Esophagus muscularis mucosa (tissue), 4 donors: ENCODE data around the gene PICK1. TPM values are rescaled to one million over a fixed set of nuclear protein-coding genes. Genes with fewer than 3 reads are reported as not detected.

ENCODE experiments used
- DNase-seq: peaks from one replicate; pipeline ENCODE4 v3.0.0-alpha.2; 2017; ENCODE audit errors: extremely low spot score
- H3K27ac ChIP-seq, 4 donors: fragments of 200-600 bp; sonication (generic); replicated peaks in 1 of 4; 1 replicate in 3 of 4; 2 replicates in 1 of 4; pipeline ENCODE4 v1.5.1; 2016 to 2019; ENCODE audit warnings: mild to moderate bottlenecking in 1 of 4
- H3K27me3 ChIP-seq, 4 donors: fragments of 200-600 bp; sonication (generic); one replicate each; pipeline versions ENCODE4 v1.5.1 to v1.6.0; 2016 to 2019
- H3K36me3 ChIP-seq, 4 donors: fragments of 200-600 bp; sonication (generic); one replicate each; pipeline ENCODE4 v1.5.1; 2016 to 2019
- H3K4me1 ChIP-seq, 4 donors: fragments of 200-600 bp; sonication (generic); one replicate each; pipeline ENCODE4 v1.5.1; 2016 to 2019
- H3K4me3 ChIP-seq, 4 donors: fragments of 200-600 bp; sonication (generic); 1 replicate in 2 of 4; 2 replicates in 2 of 4; pipeline ENCODE4 v1.5.1; 2016 to 2019; ENCODE audit warnings: mild to moderate bottlenecking in 4 of 4, moderate library complexity in 1 of 4
- H3K9me3 ChIP-seq, 4 donors: fragments of 200-600 bp; sonication (generic); 1 replicate in 3 of 4; 2 replicates in 1 of 4; pipeline ENCODE4 v1.5.1; 2016 to 2019
- CTCF ChIP-seq, 3 experiments: fragments of 200-600 bp in 2 of 3; fragments of 450-650 bp in 1 of 3; sonication (generic) in 2 of 3; IDR thresholded peaks; one replicate each; pipeline ENCODE4 v1.5.1; 2017 to 2019; ENCODE audit warnings: antibody characterized with exemption in 3 of 3, mild to moderate bottlenecking in 2 of 3, moderate library complexity in 1 of 3
- EP300 ChIP-seq: sonication (generic); formaldehyde crosslinking; IDR thresholded peaks from one replicate; pipeline ENCODE4 v1.6.1; 2017; ENCODE audit warnings: antibody characterized with exemption
- POLR2A ChIP-seq: fragments of 450-650 bp; IDR thresholded peaks from one replicate; pipeline ENCODE4 v1.6.1; 2017; ENCODE audit warnings: antibody characterized with exemption, moderate library complexity, mild to moderate bottlenecking, low read depth
- POLR2AphosphoS5 ChIP-seq, 2 donors: sonication (generic); formaldehyde crosslinking; IDR thresholded peaks; one replicate each; pipeline ENCODE4 v1.6.1; 2017; ENCODE audit warnings: antibody characterized with exemption in 2 of 2
- WGBS: methylation state at CpG from one replicate; pipeline ENCODE4 v1.1.5; 2018; 5-methylcytosine and 5-hydroxymethylcytosine counted together
- intact Hi-C: fragments of 100-400 bp; cut with DNase I; formaldehyde crosslinking; loops from one replicate; pipeline ENCODE4 v1.15.1; 2023
- total RNA-seq, 4 donors: library from RNA; depleted of rRNA; stranded (reverse); fragments of >200 nt; gene quantifications; one replicate each; pipeline versions ENCODE4 v1.1.0 to v1.2.1, GENCODE V29; 2016

PICK1 gene
- total RNA-seq, 4 donors from 2014 or later = 23.3 to 36.1 (median 31.1) TPM

DNA sequence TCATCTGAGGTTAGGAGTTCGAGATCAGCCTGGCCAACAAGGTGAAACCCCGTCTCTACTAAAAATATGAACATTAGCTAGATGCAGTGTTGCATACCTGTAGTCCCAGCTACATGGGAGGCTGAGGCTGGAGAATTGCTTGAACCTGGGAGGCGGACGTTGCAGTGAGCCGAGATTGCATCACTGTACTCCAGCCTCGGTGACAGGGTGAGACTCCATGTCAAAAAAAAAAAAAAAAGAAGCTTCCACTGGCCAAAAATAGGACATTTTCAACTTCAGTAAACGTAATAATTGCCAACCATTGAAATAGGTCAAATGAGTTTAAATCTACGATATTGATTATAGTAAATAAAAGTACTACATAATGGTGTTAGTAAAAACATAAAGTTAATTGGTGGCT is 46.4 kb downstream of the PICK1 start:
- intact Hi-C loops = loop anchor here (5.0 kb wide), 1 partner anchor 46 kb away; the partner anchor contains the start of gene PICK1
- H3K36me3 ChIP-seq = peaks cover 0 to under 1% (median 0%) of the 10 kb centered on the region in 4 donors
- no peak for DNase-seq
- WGBS = 75% methylated on average over 8 of the region's 8 CpGs
- peaks cover 0 to 12% (median 3%) of the 10 kb centered on the region in 4 donors for H3K4me1 ChIP-seq
- no peaks in the 10 kb centered on the region for H3K27me3 ChIP-seq
- no peak overlapping the region for H3K27ac ChIP-seq
- TF ChIP-seq EP300 = no peak
- TF ChIP-seq POLR2AphosphoS5 (IDR thresholded peaks at IDR 0.05) = no peak
- TF ChIP-seq CTCF (IDR thresholded peaks at IDR 0.05) = no peak
- TF ChIP-seq POLR2A = no peak
- H3K4me3 ChIP-seq = no peak overlapping the region
- no peaks in the 10 kb centered on the region for H3K9me3 ChIP-seq

GRCh38 chr22:38104084-38104483 is 46.9 kb downstream of the PICK1 start:
- no peaks in the 10 kb centered on the region for H3K9me3 ChIP-seq
- no peak for DNase-seq
- peaks cover 0 to 9% (median 2%) of the 10 kb centered on the region in 4 donors for H3K4me1 ChIP-seq
- peak; percentile 30 to 52 (median 51) for TF ChIP-seq CTCF (IDR thresholded peaks at IDR 0.05)
- TF ChIP-seq POLR2AphosphoS5 (IDR thresholded peaks at IDR 0.05) = no peak
- H3K4me3 ChIP-seq = no peak overlapping the region
- H3K36me3 ChIP-seq = peaks cover 0 to 5% (median 0%) of the 10 kb centered on the region in 4 donors
- 70% methylated on average over 6 of the region's 6 CpGs for WGBS
- intact Hi-C loops = loop anchor here (5.0 kb wide), 1 partner anchor 47 kb away; the partner anchor contains the start of gene PICK1
- no peak overlapping the region for H3K27ac ChIP-seq
- no peaks in the 10 kb centered on the region for H3K27me3 ChIP-seq

GRCh38 chr22:38106814-38107578 is 49.8 kb downstream of the PICK1 start:
- no peak for DNase-seq
- Histone ChIP-seq H3K27me3 (no peaks in the 10 kb centered on the region), H3K27ac (no peak overlapping the region), H3K4me3 (no peak overlapping the region), H3K4me1 (peaks cover 0 to 13% (median 2%) of the 10 kb centered on the region in 4 donors), H3K36me3 (peaks cover 0 to 12% (median 1%) of the 10 kb centered on the region in 4 donors), H3K9me3 (no peaks in the 10 kb centered on the region)
- intact Hi-C loops = loop anchor here (5.0 kb wide), 1 partner anchor 40 kb away; no protein-coding TSS in a partner anchor
- WGBS = 86% methylated on average over 12 of the region's 17 CpGs
- TF ChIP-seq POLR2AphosphoS5 (IDR thresholded peaks at IDR 0.05) (no peak), CTCF (IDR thresholded peaks at IDR 0.05) (no peak), EP300 (no peak), POLR2A (no peak)

GRCh38 chr22:38107692-38108515 is 50.7 kb downstream of the PICK1 start:
- peaks cover 0 to 21% (median 7%) of the 10 kb centered on the region in 4 donors for H3K36me3 ChIP-seq
- TF ChIP-seq EP300 (no peak), CTCF (IDR thresholded peaks at IDR 0.05) (no peak), POLR2A (no peak), POLR2AphosphoS5 (IDR thresholded peaks at IDR 0.05) (no peak)
- intact Hi-C loops = loop anchor here (5.0 kb wide), 1 partner anchor 41 kb away; no protein-coding TSS in a partner anchor
- H3K27ac ChIP-seq = no peak overlapping the region
- H3K4me1 ChIP-seq = peaks cover 0 to 13% (median 2%) of the 10 kb centered on the region in 4 donors
- no peak for DNase-seq
- no peaks in the 10 kb centered on the region for H3K27me3 ChIP-seq
- no peaks in the 10 kb centered on the region for H3K9me3 ChIP-seq
- H3K4me3 ChIP-seq = no peak overlapping the region
- WGBS = 89% methylated on average over 5 of the region's 17 CpGs
